ENCODE data around the gene THPO.
"Not testable (repeated sequence)": the region's sequence is repeated elsewhere in the genome, so short reads cannot be mapped to it uniquely, and the experiment has no call there.

The THPO gene

GRCh38 chr3:184346480-184347190 lies 31.4 kb downstream of the THPO start:
- ChIA-PET POLR2A (no interaction called here), CTCF (interaction anchor here (1.2 to 2.3 kb wide), 4 partner anchors 8 to 168 kb away, joined by 4 to 15 read pairs (median 6); partner anchors contain the start of gene FAM131A)
- no peak for DNase-seq (ENCODE audit: low read depth, low spot score)
- TF ChIP-seq CTCF (IDR thresholded peaks at IDR 0.05; ENCODE audit: insufficient read depth, low read length, missing control alignments), result no peak
- no peak overlapping the region for H3K4me3 ChIP-seq (ENCODE audit: low read depth, low read length)

GRCh38 chr3:184345317-184346144 lies 32.5 kb downstream of the THPO start:
- H3K4me3 ChIP-seq (ENCODE audit: low read depth, low read length), result no peak overlapping the region
- peak; percentile 50 for TF ChIP-seq CTCF (IDR thresholded peaks at IDR 0.05; ENCODE audit: insufficient read depth, low read length, missing control alignments)
- POLR2A ChIA-PET, result no interaction called here
- no peak for DNase-seq (ENCODE audit: low read depth, low spot score)
- CTCF ChIA-PET, result interaction anchor here (1.0 to 5.0 kb wide), 11 partner anchors 8 to 450 kb away, joined by 3 to 40 read pairs (median 3); partner anchors contain the start of gene FAM131A

- no peak for DNase-seq (ENCODE audit: low read depth, low spot score)
- POLR2A ChIA-PET, result no interaction called here
- no peak for TF ChIP-seq CTCF (IDR thresholded peaks at IDR 0.05; ENCODE audit: insufficient read depth, low read length, missing control alignments)
- H3K4me3 ChIP-seq (ENCODE audit: low read depth, low read length), result no peak overlapping the region
- CTCF ChIA-PET, result interaction anchor here (1.0 to 5.0 kb wide), 8 partner anchors 7 to 449 kb away, joined by 3 to 40 read pairs (median 4); partner anchors contain the start of gene FAM131A
Observed at GRCh38 chr3:184344579-184345316, 33.3 kb downstream of the THPO start.

- POLR2A ChIA-PET, result no interaction called here
- CTCF ChIA-PET, result interaction anchor here (5.0 kb wide), 1 partner anchor 11 kb away, joined by 40 read pairs; no protein-coding TSS in a partner anchor
- no peak for DNase-seq (ENCODE audit: low read depth, low spot score)
- H3K4me3 ChIP-seq (ENCODE audit: low read depth, low read length), result no peak overlapping the region
- no peak for TF ChIP-seq CTCF (IDR thresholded peaks at IDR 0.05; ENCODE audit: insufficient read depth, low read length, missing control alignments)
Observed at GRCh38 chr3:184343200-184343876, 34.7 kb downstream of the THPO start.

- POLR2A ChIA-PET, result no interaction called here
- no peak for TF ChIP-seq CTCF (IDR thresholded peaks at IDR 0.05; ENCODE audit: insufficient read depth, low read length, missing control alignments)
- CTCF ChIA-PET, result interaction anchor here (0.6 to 5.0 kb wide), 2 partner anchors 12 to 195 kb away, joined by 3 to 40 read pairs; no protein-coding TSS in a partner anchor
- no peak for DNase-seq (ENCODE audit: low read depth, low spot score)
- no peak overlapping the region for H3K4me3 ChIP-seq (ENCODE audit: low read depth, low read length)
Observed at GRCh38 chr3:184341925-184342324, 36.1 kb downstream of the THPO start.

- H3K4me3 ChIP-seq (ENCODE audit: low read depth, low read length); POLR2A ChIA-PET; DNase-seq (ENCODE audit: low read depth, low spot score): not testable (repeated sequence)
- CTCF ChIA-PET, result interaction anchor here (0.9 to 4.2 kb wide), 5 partner anchors 13 to 175 kb away, joined by 3 to 32 read pairs (median 3); partner anchors contain the start of gene EEF1AKMT4
Observed at GRCh38 chr3:184339451-184340135, 38.4 kb downstream of the THPO start.
